Central memory CD8-positive, alpha-beta T cell (primary cell): Measurements from ENCODE around the gene FBXW10.
"Not testable (repeated sequence)": the region's sequence is repeated elsewhere in the genome, so short reads cannot be mapped to it uniquely, and the experiment has no call there.

Source experiments
- ATAC-seq: fragments of 150-1000 bp; cut with Tn5 transposase; replicated peaks from 2 replicates; pipeline ENCODE4 v1.10.0; 2022; ENCODE audit warnings: mild to moderate bottlenecking, moderate FRiP score, moderate number of reproducible peaks; ENCODE audit not compliant: poor library complexity, severe bottlenecking; ENCODE audit errors: extremely low read depth
- DNase-seq, 2 donors: peaks; one replicate each; pipeline ENCODE4 v3.0.0; 2021; ENCODE audit warnings: low spot score in 2 of 2
- H3K27ac Mint-ChIP-seq: one replicate; pipeline ENCODE4 v1.8.0; 2022; ENCODE audit warnings: low read depth, mild to moderate bottlenecking, moderate library complexity, mixed read lengths
- H3K27me3 Mint-ChIP-seq: one replicate; pipeline ENCODE4 v1.8.0; 2022; ENCODE audit warnings: mixed read lengths
- H3K36me3 Mint-ChIP-seq: one replicate; pipeline ENCODE4 v1.8.0; 2022; ENCODE audit warnings: mild to moderate bottlenecking, moderate library complexity, mixed read lengths; ENCODE audit not compliant: insufficient read depth
- H3K4me1 Mint-ChIP-seq: one replicate; pipeline ENCODE4 v1.8.0; 2022; ENCODE audit warnings: mixed read lengths
- H3K4me3 Mint-ChIP-seq: one replicate; pipeline ENCODE4 v1.8.0; 2022; ENCODE audit warnings: mild to moderate bottlenecking, moderate library complexity, mixed read lengths
- H3K9me3 Mint-ChIP-seq: one replicate; pipeline ENCODE4 v1.8.0; 2022; ENCODE audit warnings: mixed read lengths

FBXW10 gene

GRCh38 chr17:18816489-18817371, 72.9 kb downstream of the FBXW10 start:
- H3K27me3 Mint-ChIP-seq = peaks cover 13% of the 10 kb centered on the region
- not testable (repeated sequence) for H3K36me3 Mint-ChIP-seq, H3K27ac Mint-ChIP-seq, H3K4me3 Mint-ChIP-seq, H3K9me3 Mint-ChIP-seq, H3K4me1 Mint-ChIP-seq
- ATAC-seq (peak; percentile 58), DNase-seq (peak in 1 of 2 donors; percentile 33)

- not testable (repeated sequence) for H3K9me3 Mint-ChIP-seq, H3K4me1 Mint-ChIP-seq, DNase-seq, H3K36me3 Mint-ChIP-seq, H3K4me3 Mint-ChIP-seq, H3K27ac Mint-ChIP-seq, ATAC-seq
- H3K27me3 Mint-ChIP-seq = peaks cover 22% of the 10 kb centered on the region
Observed at GRCh38 chr17:18821430-18821829, 77.6 kb downstream of the FBXW10 start.

- H3K27me3 Mint-ChIP-seq, H3K27ac Mint-ChIP-seq, H3K4me1 Mint-ChIP-seq, H3K36me3 Mint-ChIP-seq, DNase-seq, H3K9me3 Mint-ChIP-seq, H3K4me3 Mint-ChIP-seq, ATAC-seq: not testable (repeated sequence)
Observed at GRCh38 chr17:18827613-18828012, 83.8 kb downstream of the FBXW10 start.
